ENCODE measurements around the gene CD302. TPM values are rescaled to one million over a fixed set of nuclear protein-coding genes. Genes with fewer than 3 reads are reported as not detected.

Gene CD302
- total RNA-seq, 1 donor from 2014 or later, result 0.41 TPM

GRCh38 chr2:159818940-159819339, 20.9 kb upstream of the CD302 start:
- no peaks in the 10 kb centered on the region for H3K79me2 ChIP-seq (ENCODE audit: insufficient read depth, low read length)
- no peak overlapping the region for H3K4me3 ChIP-seq (ENCODE audit: insufficient read depth, low read depth, low read length)
- H3K9me3 Mint-ChIP-seq (ENCODE audit: unreplicated experiment), result no peaks in the 10 kb centered on the region
- no peak for DNase-seq (ENCODE audit: low read depth)
- peaks cover 17% of the 10 kb centered on the region for H3K27me3 Mint-ChIP-seq (ENCODE audit: low read depth, unreplicated experiment)
- H3K27ac Mint-ChIP-seq (ENCODE audit: unreplicated experiment), result no peak overlapping the region
- H3K4me2 ChIP-seq (ENCODE audit: low read length), result no peak overlapping the region
- H3K9ac ChIP-seq (ENCODE audit: low read length), result no peak overlapping the region
- H3K4me1 ChIP-seq (ENCODE audit: insufficient read depth, low read length), result no peaks in the 10 kb centered on the region
- no peaks in the 10 kb centered on the region for H3K36me3 Mint-ChIP-seq (ENCODE audit: low read depth, unreplicated experiment)
- H3K27me3 ChIP-seq (ENCODE audit: insufficient read depth, low read length), result no peaks in the 10 kb centered on the region
- H4K20me1 ChIP-seq (ENCODE audit: insufficient read depth, low read length), result no peaks in the 10 kb centered on the region
- H3K36me3 ChIP-seq (ENCODE audit: insufficient read depth, low read length), result no peaks in the 10 kb centered on the region
- TF ChIP-seq CTCF (IDR thresholded peaks at IDR 0.05; ENCODE audit: insufficient read depth, low read depth, low read length), result no peak
- TF ChIP-seq EZH2 (IDR thresholded peaks at IDR 0.05; ENCODE audit: insufficient read depth, low read length), result no peak
- H3K9me3 ChIP-seq (ENCODE audit: insufficient read depth, low read depth, low read length), result no peaks in the 10 kb centered on the region
- no peak overlapping the region for H2AFZ ChIP-seq (ENCODE audit: low read depth, low read length)
- no peak for FAIRE-seq
- H3K27ac ChIP-seq (ENCODE audit: low read depth, low read length), result no peak overlapping the region
- no peaks in the 10 kb centered on the region for H3K4me1 Mint-ChIP-seq (ENCODE audit: low read depth, unreplicated experiment)
- H3K4me3 Mint-ChIP-seq (ENCODE audit: unreplicated experiment), result no peak overlapping the region

- Mint-ChIP-seq H3K27me3 (ENCODE audit: low read depth, unreplicated experiment) (peaks cover 11% of the 10 kb centered on the region), H3K9me3 (ENCODE audit: unreplicated experiment) (no peaks in the 10 kb centered on the region), H3K27ac (ENCODE audit: unreplicated experiment) (no peak overlapping the region), H3K4me3 (ENCODE audit: unreplicated experiment) (no peak overlapping the region), H3K4me1 (ENCODE audit: low read depth, unreplicated experiment) (no peaks in the 10 kb centered on the region), H3K36me3 (ENCODE audit: low read depth, unreplicated experiment) (no peaks in the 10 kb centered on the region)
- DNase-seq (ENCODE audit: low read depth), result no peak
- Histone ChIP-seq H3K36me3 (ENCODE audit: insufficient read depth, low read length) (no peaks in the 10 kb centered on the region), H3K27ac (ENCODE audit: low read depth, low read length) (no peak overlapping the region), H3K9me3 (ENCODE audit: insufficient read depth, low read depth, low read length) (no peaks in the 10 kb centered on the region), H3K4me2 (ENCODE audit: low read length) (no peak overlapping the region), H3K79me2 (ENCODE audit: insufficient read depth, low read length) (no peaks in the 10 kb centered on the region), H3K4me1 (ENCODE audit: insufficient read depth, low read length) (no peaks in the 10 kb centered on the region), H3K27me3 (ENCODE audit: insufficient read depth, low read length) (no peaks in the 10 kb centered on the region), H4K20me1 (ENCODE audit: insufficient read depth, low read length) (no peaks in the 10 kb centered on the region), H2AFZ (ENCODE audit: low read depth, low read length) (no peak overlapping the region), H3K4me3 (ENCODE audit: insufficient read depth, low read depth, low read length) (no peak overlapping the region), H3K9ac (ENCODE audit: low read length) (no peak overlapping the region)
- FAIRE-seq, result no peak
- TF ChIP-seq EZH2 (IDR thresholded peaks at IDR 0.05; ENCODE audit: insufficient read depth, low read length) (no peak), CTCF (IDR thresholded peaks at IDR 0.05; ENCODE audit: insufficient read depth, low read depth, low read length) (no peak)
Measured at GRCh38 chr2:159817283-159817682, 19.3 kb upstream of the CD302 start.

GRCh38 chr2:159811232-159811631, 13.2 kb upstream of the CD302 start:
- no peak overlapping the region for H3K9ac ChIP-seq (ENCODE audit: low read length)
- H3K4me2 ChIP-seq (ENCODE audit: low read length), result no peak overlapping the region
- no peaks in the 10 kb centered on the region for H3K79me2 ChIP-seq (ENCODE audit: insufficient read depth, low read length)
- Mint-ChIP-seq H3K4me1 (ENCODE audit: low read depth, unreplicated experiment) (no peaks in the 10 kb centered on the region), H3K9me3 (ENCODE audit: unreplicated experiment) (no peaks in the 10 kb centered on the region), H3K27me3 (ENCODE audit: low read depth, unreplicated experiment) (peaks cover 3% of the 10 kb centered on the region), H3K36me3 (ENCODE audit: low read depth, unreplicated experiment) (no peaks in the 10 kb centered on the region), H3K27ac (ENCODE audit: unreplicated experiment) (no peak overlapping the region), H3K4me3 (ENCODE audit: unreplicated experiment) (no peak overlapping the region)
- no peaks in the 10 kb centered on the region for H3K4me1 ChIP-seq (ENCODE audit: insufficient read depth, low read length)
- H3K27ac ChIP-seq (ENCODE audit: low read depth, low read length), result no peak overlapping the region
- no peak for DNase-seq (ENCODE audit: low read depth)
- H3K36me3 ChIP-seq (ENCODE audit: insufficient read depth, low read length), result no peaks in the 10 kb centered on the region
- no peaks in the 10 kb centered on the region for H4K20me1 ChIP-seq (ENCODE audit: insufficient read depth, low read length)
- no peaks in the 10 kb centered on the region for H3K27me3 ChIP-seq (ENCODE audit: insufficient read depth, low read length)
- no peak overlapping the region for H2AFZ ChIP-seq (ENCODE audit: low read depth, low read length)
- H3K4me3 ChIP-seq (ENCODE audit: insufficient read depth, low read depth, low read length), result no peak overlapping the region
- FAIRE-seq, result no peak
- TF ChIP-seq CTCF (IDR thresholded peaks at IDR 0.05; ENCODE audit: insufficient read depth, low read depth, low read length), result no peak
- no peak for TF ChIP-seq EZH2 (IDR thresholded peaks at IDR 0.05; ENCODE audit: insufficient read depth, low read length)
- H3K9me3 ChIP-seq (ENCODE audit: insufficient read depth, low read depth, low read length), result no peaks in the 10 kb centered on the region

Data from astrocyte (in vitro differentiated cells and primary cell).